ENCODE results near the gene CPN1.

Gene CPN1

DNA sequence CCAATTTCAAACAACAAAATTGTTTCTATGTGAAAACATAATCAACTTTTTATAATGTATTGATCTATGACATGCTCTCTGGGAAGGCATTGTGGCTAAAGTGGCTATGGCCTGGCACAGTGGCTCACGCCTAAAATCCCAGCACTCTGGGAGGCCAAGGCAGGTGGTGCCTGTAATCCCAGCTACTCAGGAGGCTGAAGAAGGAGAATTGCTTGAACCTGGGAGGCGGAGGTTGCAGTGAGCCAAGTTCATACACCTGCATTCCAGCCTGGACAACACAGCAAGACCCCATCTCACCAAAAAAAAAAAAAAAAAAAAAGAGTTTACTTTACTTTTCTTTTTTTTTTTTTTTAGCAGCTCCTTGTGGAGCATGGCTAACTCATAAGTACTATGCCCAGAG lies 38.9 kb upstream of the CPN1 start:
- TF ChIP-seq, protein P1, sequence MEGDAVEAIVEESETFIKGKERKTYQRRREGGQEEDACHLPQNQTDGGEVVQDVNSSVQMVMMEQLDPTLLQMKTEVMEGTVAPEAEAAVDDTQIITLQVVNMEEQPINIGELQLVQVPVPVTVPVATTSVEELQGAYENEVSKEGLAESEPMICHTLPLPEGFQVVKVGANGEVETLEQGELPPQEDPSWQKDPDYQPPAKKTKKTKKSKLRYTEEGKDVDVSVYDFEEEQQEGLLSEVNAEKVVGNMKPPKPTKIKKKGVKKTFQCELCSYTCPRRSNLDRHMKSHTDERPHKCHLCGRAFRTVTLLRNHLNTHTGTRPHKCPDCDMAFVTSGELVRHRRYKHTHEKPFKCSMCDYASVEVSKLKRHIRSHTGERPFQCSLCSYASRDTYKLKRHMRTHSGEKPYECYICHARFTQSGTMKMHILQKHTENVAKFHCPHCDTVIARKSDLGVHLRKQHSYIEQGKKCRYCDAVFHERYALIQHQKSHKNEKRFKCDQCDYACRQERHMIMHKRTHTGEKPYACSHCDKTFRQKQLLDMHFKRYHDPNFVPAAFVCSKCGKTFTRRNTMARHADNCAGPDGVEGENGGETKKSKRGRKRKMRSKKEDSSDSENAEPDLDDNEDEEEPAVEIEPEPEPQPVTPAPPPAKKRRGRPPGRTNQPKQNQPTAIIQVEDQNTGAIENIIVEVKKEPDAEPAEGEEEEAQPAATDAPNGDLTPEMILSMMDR (IDR thresholded peaks at IDR 0.05; ENCODE audit: control insufficient read depth, insufficient read depth, low read depth, low read length, missing control alignments), result no peak
- DNase-seq (ENCODE audit: low read depth), result no peak
- no peak overlapping the region for H3K4me3 ChIP-seq (ENCODE audit: control insufficient read depth, low read depth, low read length)

DNA sequence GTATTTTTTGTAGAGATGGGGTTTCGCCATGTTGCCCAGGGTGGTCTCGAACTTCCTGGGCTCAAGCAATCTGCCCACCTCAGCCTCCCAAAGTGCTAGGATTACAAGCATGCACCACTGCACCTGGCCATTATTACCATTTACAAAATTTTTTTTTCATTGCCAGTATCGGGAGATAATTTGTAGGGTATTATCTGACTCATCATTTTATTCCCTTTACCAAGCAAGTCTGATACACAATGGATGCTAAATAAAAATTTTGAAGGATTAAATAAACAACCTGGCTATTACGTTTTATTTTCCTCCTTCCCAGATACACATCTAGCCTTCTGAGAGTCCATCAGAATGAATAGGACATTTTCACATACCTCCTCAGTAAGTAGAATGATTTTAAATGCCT lies 38.1 kb upstream of the CPN1 start:
- TF ChIP-seq, protein P1 (IDR thresholded peaks at IDR 0.05; ENCODE audit: control insufficient read depth, insufficient read depth, low read depth, low read length, missing control alignments), result no peak
- H3K4me3 ChIP-seq (ENCODE audit: control insufficient read depth, low read depth, low read length), result no peak overlapping the region
- no peak for DNase-seq (ENCODE audit: low read depth)

DNA sequence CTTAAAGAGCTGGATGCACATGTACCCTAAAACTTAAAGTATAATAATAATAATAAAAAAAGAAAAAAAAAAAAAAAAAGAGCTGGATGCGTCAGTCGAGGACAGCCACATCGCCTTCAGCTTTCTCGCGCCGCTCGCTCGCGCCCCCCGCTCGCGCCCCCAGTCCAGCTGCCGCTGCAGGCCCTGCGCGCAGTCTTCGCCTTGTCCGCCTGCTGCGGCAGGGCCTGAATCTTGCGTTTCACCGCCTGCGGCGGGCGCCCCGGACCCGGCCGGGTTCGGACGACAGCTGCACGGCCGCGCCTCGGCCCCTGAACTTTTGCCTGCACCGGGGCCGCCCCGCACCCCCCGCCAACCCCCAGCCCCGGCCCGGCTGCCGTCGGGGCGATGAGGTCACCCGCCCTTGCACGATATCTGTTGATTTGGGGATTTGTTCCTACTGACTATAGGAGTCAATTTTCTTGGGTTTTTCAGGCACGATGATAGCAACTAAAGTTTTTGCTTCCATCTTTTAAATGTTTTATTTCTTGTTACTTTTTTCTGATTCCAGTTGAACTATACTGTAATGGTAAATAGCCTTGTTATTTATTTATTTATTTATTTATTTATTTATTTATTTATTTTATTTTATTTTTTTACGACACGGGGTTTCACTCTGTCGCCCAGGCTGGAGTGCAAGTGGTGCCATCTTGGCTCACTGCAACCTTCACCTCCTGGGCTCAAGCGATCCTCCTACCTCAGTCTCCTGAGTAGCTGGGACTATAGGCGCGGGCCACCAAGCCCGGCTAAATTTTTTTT lies 33.5 kb upstream of the CPN1 start:
- no peak overlapping the region for H3K4me3 ChIP-seq (ENCODE audit: control insufficient read depth, low read depth, low read length)

DNA sequence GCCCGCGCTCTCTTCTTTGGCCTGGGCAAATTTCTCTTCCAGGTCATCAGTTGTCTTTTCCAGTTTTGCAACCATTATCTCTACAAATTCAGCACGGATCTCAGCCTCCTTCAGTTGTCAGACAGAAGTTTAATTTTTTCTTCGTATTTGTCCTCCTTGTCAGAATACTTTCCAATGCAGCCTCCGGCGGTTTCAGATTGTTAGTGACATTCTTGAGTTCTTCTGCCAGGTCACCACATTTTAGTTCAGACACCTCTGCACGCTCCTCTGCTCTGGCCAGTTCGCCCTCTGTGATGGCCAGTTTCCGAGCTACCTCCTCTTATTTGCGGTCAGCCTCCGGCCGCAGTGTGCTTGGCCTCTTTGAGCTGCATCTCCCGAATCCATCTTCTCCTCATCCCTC lies 32.8 kb upstream of the CPN1 start:
- no peak overlapping the region for H3K4me3 ChIP-seq (ENCODE audit: control insufficient read depth, low read depth, low read length)
- TF ChIP-seq, protein P1 (IDR thresholded peaks at IDR 0.05; ENCODE audit: control insufficient read depth, insufficient read depth, low read depth, low read length, missing control alignments), result no peak
- no peak for DNase-seq (ENCODE audit: low read depth)

More for the DNA sequence above, 33.5 kb upstream of the CPN1 start:
- TF ChIP-seq, protein P1 (IDR thresholded peaks at IDR 0.05; ENCODE audit: control insufficient read depth, insufficient read depth, low read depth, low read length, missing control alignments), result no peak
- no peak for DNase-seq (ENCODE audit: low read depth)

DNA sequence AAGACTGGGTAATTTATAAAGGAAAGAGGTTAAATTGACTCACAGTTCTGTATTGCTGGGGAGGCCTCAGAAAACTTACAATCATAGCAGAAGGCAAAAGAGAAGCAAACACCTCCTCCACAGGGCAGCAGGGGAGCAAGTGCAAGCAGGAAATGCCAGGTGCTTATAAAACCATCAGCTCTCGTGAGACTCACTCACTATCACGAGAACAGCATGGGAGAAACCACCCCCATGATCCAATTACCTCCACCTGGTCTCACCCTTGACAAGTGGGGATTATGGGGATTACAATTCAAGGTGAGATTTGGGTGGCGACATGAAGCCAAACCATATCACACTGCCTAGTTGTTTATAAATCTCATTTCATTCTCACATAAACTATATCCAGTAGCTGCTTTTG lies 28.0 kb upstream of the CPN1 start:
- H3K4me3 ChIP-seq (ENCODE audit: control insufficient read depth, low read depth, low read length), result no peak overlapping the region
- TF ChIP-seq, protein P1 (IDR thresholded peaks at IDR 0.05; ENCODE audit: control insufficient read depth, insufficient read depth, low read depth, low read length, missing control alignments), result no peak
- DNase-seq (ENCODE audit: low read depth), result no peak

DNA sequence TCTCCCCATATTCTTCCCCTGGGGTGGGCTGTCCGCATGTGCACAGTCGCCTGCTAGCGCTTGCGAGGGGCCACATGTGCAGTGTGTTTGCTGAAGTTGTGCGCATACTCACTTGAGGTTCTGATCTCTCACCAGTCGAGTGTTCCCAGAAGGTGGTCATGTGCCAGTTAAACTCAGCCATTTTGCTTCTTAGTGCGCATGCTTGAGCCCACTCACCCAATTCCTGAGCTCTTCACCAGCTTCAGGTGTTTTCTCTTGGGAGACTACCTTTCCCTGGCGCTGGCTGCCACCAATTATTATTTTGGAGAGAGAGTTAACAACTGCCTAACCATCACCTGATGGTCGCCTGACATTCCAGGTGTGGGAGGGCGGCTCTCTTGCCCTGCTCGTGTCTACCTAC lies 25.2 kb upstream of the CPN1 start:
- TF ChIP-seq, protein P1 (IDR thresholded peaks at IDR 0.05; ENCODE audit: control insufficient read depth, insufficient read depth, low read depth, low read length, missing control alignments), result no peak
- no peak overlapping the region for H3K4me3 ChIP-seq (ENCODE audit: control insufficient read depth, low read depth, low read length)
- no peak for DNase-seq (ENCODE audit: low read depth)

Measured in AG09309 (cell line).